Activated naive CD8-positive, alpha-beta T cell treated with anti-CD3 and anti-CD28 coated beads, Interleukin-2, amount 10 ng/mL, durations not matched to agents 7 days and 5 days (primary cell): ENCODE results near the gene TYRO3. TPM values are rescaled to one million over a fixed set of nuclear protein-coding genes. Genes with fewer than 3 reads are reported as not detected.

Experiments used
- ATAC-seq: fragments of 150-1000 bp; cut with Tn5 transposase; one replicate; pipeline ENCODE4 v1.10.0; 2021; ENCODE audit warnings: low read depth, moderate library complexity
- POLR2A ChIA-PET: fragments of 350-600 bp; sonication (Branson Sonifier 250); formaldehyde crosslinking; loops from one replicate; lab custom pipeline; 2021; ENCODE audit warnings: antibody characterized with exemption; lab: Charles Lee
- DNase-seq: peaks from one replicate; pipeline ENCODE4 v3.0.0; 2021
- H3K27ac Mint-ChIP-seq: one replicate; pipeline ENCODE4 v1.8.0; 2022; ENCODE audit warnings: mild to moderate bottlenecking, mixed read lengths
- H3K27me3 Mint-ChIP-seq: one replicate; pipeline ENCODE4 v1.8.0; 2022; ENCODE audit warnings: mild to moderate bottlenecking, moderate library complexity, mixed read lengths
- H3K36me3 Mint-ChIP-seq: one replicate; pipeline ENCODE4 v1.8.0; 2021; ENCODE audit warnings: mild to moderate bottlenecking, mixed read lengths
- H3K4me1 Mint-ChIP-seq: one replicate; pipeline ENCODE4 v1.8.0; 2021; ENCODE audit warnings: mixed read lengths
- H3K4me3 Mint-ChIP-seq: one replicate; pipeline ENCODE4 v1.8.0; 2022; ENCODE audit warnings: mild to moderate bottlenecking, moderate library complexity, mixed read lengths
- H3K9me3 Mint-ChIP-seq: one replicate; pipeline ENCODE4 v1.8.0; 2021; ENCODE audit warnings: mixed read lengths
- total RNA-seq, 2 experiments: library from RNA; stranded (reverse); gene quantifications; one replicate each; pipeline ENCODE4 v1.2.3, GENCODE V29; 2021

TYRO3 gene
- total RNA-seq, 2 experiments from 2014 or later: 0.22 to 0.28 TPM

GRCh38 chr15:41535544-41535943 lies 23.5 kb upstream of the TYRO3 start:
- peaks cover 15% of the 10 kb centered on the region for H3K36me3 Mint-ChIP-seq
- no peaks in the 10 kb centered on the region for H3K27me3 Mint-ChIP-seq
- H3K9me3 Mint-ChIP-seq: no peaks in the 10 kb centered on the region
- POLR2A ChIA-PET: no interaction called here
- H3K27ac Mint-ChIP-seq: no peak overlapping the region
- DNase-seq: no peak
- peaks cover 9% of the 10 kb centered on the region for H3K4me1 Mint-ChIP-seq
- H3K4me3 Mint-ChIP-seq: no peak overlapping the region
- ATAC-seq: no peak

GRCh38 chr15:41536866-41537265 lies 22.1 kb upstream of the TYRO3 start:
- Mint-ChIP-seq H3K27me3 (no peaks in the 10 kb centered on the region), H3K36me3 (peaks cover 15% of the 10 kb centered on the region), H3K4me1 (peaks cover 11% of the 10 kb centered on the region), H3K27ac (no peak overlapping the region), H3K9me3 (no peaks in the 10 kb centered on the region), H3K4me3 (no peak overlapping the region)
- ATAC-seq (no peak), DNase-seq (no peak)
- POLR2A ChIA-PET: no interaction called here

- Mint-ChIP-seq H3K27ac (peak overlapping the region; percentile 79), H3K36me3 (no peaks in the 10 kb centered on the region), H3K27me3 (no peaks in the 10 kb centered on the region), H3K4me3 (peak overlapping the region; percentile 96), H3K9me3 (no peaks in the 10 kb centered on the region), H3K4me1 (peaks cover 12% of the 10 kb centered on the region)
- no peak for DNase-seq
- no peak for ATAC-seq
- POLR2A ChIA-PET: interaction anchor here (0.5 to 1.4 kb wide), 12 partner anchors 24 to 1447 kb away, joined by 3 to 6 read pairs (median 4); partner anchors contain the start of genes LTK, MAPKBP1, MGA and NDUFAF1
Measured at GRCh38 chr15:41543521-41543870, 15.5 kb upstream of the TYRO3 start.

GRCh38 chr15:41544650-41545015 lies 14.4 kb upstream of the TYRO3 start:
- H3K4me1 Mint-ChIP-seq: peaks cover 12% of the 10 kb centered on the region
- no peaks in the 10 kb centered on the region for H3K9me3 Mint-ChIP-seq
- DNase-seq (peak; percentile 36), ATAC-seq (no peak)
- H3K27ac Mint-ChIP-seq: peak overlapping the region; percentile 79
- H3K27me3 Mint-ChIP-seq: no peaks in the 10 kb centered on the region
- POLR2A ChIA-PET: interaction anchor here (0.5 to 1.4 kb wide), 9 partner anchors 9 to 977 kb away, joined by 3 to 6 read pairs (median 4); partner anchors contain the start of genes LTK, MAPKBP1 and MGA
- no peaks in the 10 kb centered on the region for H3K36me3 Mint-ChIP-seq
- H3K4me3 Mint-ChIP-seq: peak overlapping the region; percentile 96

GRCh38 chr15:41545218-41545617 lies 13.8 kb upstream of the TYRO3 start:
- Mint-ChIP-seq H3K4me3 (peak overlapping the region; percentile 96), H3K4me1 (peaks cover 12% of the 10 kb centered on the region), H3K9me3 (no peaks in the 10 kb centered on the region), H3K27ac (peak overlapping the region; percentile 69), H3K36me3 (no peaks in the 10 kb centered on the region), H3K27me3 (no peaks in the 10 kb centered on the region)
- ATAC-seq: no peak
- DNase-seq: no peak
- POLR2A ChIA-PET: no interaction called here

GRCh38 chr15:41546851-41547786 lies 11.9 kb upstream of the TYRO3 start:
- Mint-ChIP-seq H3K36me3 (no peaks in the 10 kb centered on the region), H3K4me3 (no peak overlapping the region), H3K4me1 (peaks cover 7% of the 10 kb centered on the region), H3K27ac (no peak overlapping the region), H3K27me3 (no peaks in the 10 kb centered on the region), H3K9me3 (no peaks in the 10 kb centered on the region)
- no peak for ATAC-seq
- POLR2A ChIA-PET: interaction anchor here (0.7 kb wide), 1 partner anchor 9 kb away, joined by 3 read pairs; no protein-coding TSS in a partner anchor
- DNase-seq: no peak

- H3K27me3 Mint-ChIP-seq: no peaks in the 10 kb centered on the region
- no peaks in the 10 kb centered on the region for H3K36me3 Mint-ChIP-seq
- DNase-seq (no peak), ATAC-seq (no peak)
- H3K27ac Mint-ChIP-seq: no peak overlapping the region
- peaks cover 3% of the 10 kb centered on the region for H3K4me1 Mint-ChIP-seq
- POLR2A ChIA-PET: no interaction called here
- no peak overlapping the region for H3K4me3 Mint-ChIP-seq
- no peaks in the 10 kb centered on the region for H3K9me3 Mint-ChIP-seq
Measured at GRCh38 chr15:41550066-41550775, 8.8 kb upstream of the TYRO3 start.

GRCh38 chr15:41553731-41554130 lies 5.3 kb upstream of the TYRO3 start:
- POLR2A ChIA-PET: interaction anchor here (0.7 kb wide), 1 partner anchor 9 kb away, joined by 3 read pairs; no protein-coding TSS in a partner anchor
- H3K4me1 Mint-ChIP-seq: peaks cover 19% of the 10 kb centered on the region
- H3K27ac Mint-ChIP-seq: no peak overlapping the region
- H3K9me3 Mint-ChIP-seq: no peaks in the 10 kb centered on the region
- no peak for ATAC-seq
- no peak for DNase-seq
- peaks cover 16% of the 10 kb centered on the region for H3K27me3 Mint-ChIP-seq
- H3K36me3 Mint-ChIP-seq: no peaks in the 10 kb centered on the region
- H3K4me3 Mint-ChIP-seq: no peak overlapping the region

GRCh38 chr15:41554343-41554742 lies 4.7 kb upstream of the TYRO3 start:
- no peaks in the 10 kb centered on the region for H3K9me3 Mint-ChIP-seq
- ATAC-seq: no peak
- H3K4me1 Mint-ChIP-seq: peaks cover 19% of the 10 kb centered on the region
- no peaks in the 10 kb centered on the region for H3K36me3 Mint-ChIP-seq
- DNase-seq: no peak
- no peak overlapping the region for H3K4me3 Mint-ChIP-seq
- peaks cover 16% of the 10 kb centered on the region for H3K27me3 Mint-ChIP-seq
- POLR2A ChIA-PET: no interaction called here
- no peak overlapping the region for H3K27ac Mint-ChIP-seq

GRCh38 chr15:41554915-41555314 lies 4.1 kb upstream of the TYRO3 start:
- peaks cover 19% of the 10 kb centered on the region for H3K4me1 Mint-ChIP-seq
- ATAC-seq (no peak), DNase-seq (no peak)
- no peaks in the 10 kb centered on the region for H3K36me3 Mint-ChIP-seq
- POLR2A ChIA-PET: no interaction called here
- H3K4me3 Mint-ChIP-seq: no peak overlapping the region
- peaks cover 20% of the 10 kb centered on the region for H3K27me3 Mint-ChIP-seq
- no peak overlapping the region for H3K27ac Mint-ChIP-seq
- H3K9me3 Mint-ChIP-seq: no peaks in the 10 kb centered on the region

GRCh38 chr15:41556677-41557076 lies 2.3 kb upstream of the TYRO3 start:
- ATAC-seq (no peak), DNase-seq (no peak)
- Mint-ChIP-seq H3K27ac (no peak overlapping the region), H3K4me3 (no peak overlapping the region), H3K27me3 (peaks cover 33% of the 10 kb centered on the region), H3K9me3 (no peaks in the 10 kb centered on the region), H3K36me3 (no peaks in the 10 kb centered on the region), H3K4me1 (peaks cover 19% of the 10 kb centered on the region)
- POLR2A ChIA-PET: interaction anchor here (0.7 kb wide), 2 partner anchors 10 to 271 kb away, joined by 3 read pairs; no protein-coding TSS in a partner anchor

GRCh38 chr15:41557673-41558399 lies 1.2 kb upstream of the TYRO3 start:
- Mint-ChIP-seq H3K36me3 (no peaks in the 10 kb centered on the region), H3K27me3 (peaks cover 33% of the 10 kb centered on the region), H3K4me3 (peak overlapping the region; percentile 90), H3K4me1 (peaks cover 19% of the 10 kb centered on the region), H3K27ac (no peak overlapping the region), H3K9me3 (no peaks in the 10 kb centered on the region)
- peak; percentile 77 for DNase-seq
- peak; percentile 75 for ATAC-seq
- POLR2A ChIA-PET: interaction anchor here (0.8 kb wide), 1 partner anchor 92 kb away, joined by 3 read pairs; no protein-coding TSS in a partner anchor
